CD14-positive monocyte (primary cell): ENCODE measurements around the gene TRUB2. TPM values are rescaled to one million over a fixed set of nuclear protein-coding genes. Genes with fewer than 3 reads are reported as not detected.
A peak's percentile ranks its signal among the peaks of the same experiment; 100 is the strongest.

ENCODE experiments used
- DNase-seq, 3 donors: peaks; one replicate each; pipeline ENCODE4 v3.0.0-alpha.2; 2011 to 2022
- H2AFZ ChIP-seq: 2 replicates; pipeline ENCODE4 v1.6.0; 2012; ENCODE audit warnings: mild to moderate bottlenecking, low read depth, low read length, inconsistent platforms; ENCODE audit not compliant: insufficient read depth, poor library complexity, severe bottlenecking
- H3K27ac ChIP-seq, 2 donors: 1 replicate in 1 of 2; 2 replicates in 1 of 2; pipeline ENCODE4 v1.5.1; 2012 to 2013; ENCODE audit warnings: low read length in 2 of 2, control low read depth in 1 of 2, inconsistent platforms in 1 of 2, low read depth in 1 of 2, mild to moderate bottlenecking in 1 of 2
- H3K27me3 ChIP-seq, 2 donors: one replicate each; pipeline versions ENCODE4 v1.6.0 to v1.6.1; 2011 to 2013; ENCODE audit warnings: low read length in 2 of 2; ENCODE audit not compliant: control insufficient read depth in 2 of 2, insufficient read depth in 2 of 2
- H3K36me3 ChIP-seq, 2 donors: replicated peaks in 1 of 2; 1 replicate in 1 of 2; 2 replicates in 1 of 2; pipeline versions ENCODE4 v1.5.1 to v1.6.1; 2012 to 2013; ENCODE audit warnings: low read length in 2 of 2, control low read depth in 1 of 2, inconsistent platforms in 1 of 2, mild to moderate bottlenecking in 1 of 2; ENCODE audit not compliant: insufficient read depth in 2 of 2, control insufficient read depth in 1 of 2
- H3K4me1 ChIP-seq, 2 donors: 1 replicate in 1 of 2; 2 replicates in 1 of 2; pipeline versions ENCODE4 v1.5.1 to v1.6.1; 2012 to 2013; ENCODE audit warnings: low read length in 2 of 2, control low read depth in 1 of 2, inconsistent platforms in 1 of 2, mild to moderate bottlenecking in 1 of 2, moderate library complexity in 1 of 2; ENCODE audit not compliant: insufficient read depth in 2 of 2, control insufficient read depth in 1 of 2
- H3K4me2 ChIP-seq: replicated peaks from 2 replicates; pipeline ENCODE3; 2012; ENCODE audit warnings: low read length, moderate library complexity, mild to moderate bottlenecking; ENCODE audit not compliant: poor library complexity, severe bottlenecking; ENCODE audit errors: extremely low read depth
- H3K4me3 ChIP-seq, 3 experiments: fragments of 200-600 bp in 1 of 3; sonication (generic) in 1 of 3; replicated peaks in 1 of 3; 1 replicate in 2 of 3; 2 replicates in 1 of 3; pipeline ENCODE4 v1.5.1; 2011 to 2013; ENCODE audit warnings: low read length in 3 of 3, mild to moderate bottlenecking in 3 of 3, control low read depth in 2 of 3, low read depth in 2 of 3, inconsistent platforms in 1 of 3, moderate library complexity in 1 of 3
- H3K79me2 ChIP-seq: 2 replicates; pipeline ENCODE4 v1.6.0; 2012; ENCODE audit warnings: mild to moderate bottlenecking, control low read depth, inconsistent platforms, low read length, moderate library complexity; ENCODE audit not compliant: insufficient read depth
- H3K9ac ChIP-seq: 2 replicates; pipeline ENCODE4 v1.6.0; 2017; ENCODE audit warnings: low read length, mild to moderate bottlenecking; ENCODE audit not compliant: insufficient read depth, poor library complexity, severe bottlenecking
- H3K9me3 ChIP-seq, 2 donors: replicated peaks in 1 of 2; 1 replicate in 1 of 2; 2 replicates in 1 of 2; pipeline versions ENCODE4 v1.5.1 to v1.6.1; 2012 to 2013; ENCODE audit warnings: low read length in 2 of 2, control low read depth in 1 of 2; ENCODE audit not compliant: control insufficient read depth in 1 of 2, insufficient read depth in 1 of 2
- H4K20me1 ChIP-seq: 2 replicates; pipeline ENCODE4 v1.6.0; 2012; ENCODE audit warnings: mild to moderate bottlenecking, low read length, control low read depth, moderate library complexity; ENCODE audit not compliant: insufficient read depth
- H3K27ac Mint-ChIP-seq, 7 donors: one replicate each; pipeline ENCODE4 v1.8.0; 2020; ENCODE audit warnings: mild to moderate bottlenecking in 7 of 7, mixed read lengths in 7 of 7, moderate library complexity in 6 of 7, inconsistent platforms in 2 of 7
- H3K27me3 Mint-ChIP-seq, 3 donors: one replicate each; pipeline ENCODE4 v1.8.0; 2021 to 2022; ENCODE audit warnings: low read depth in 3 of 3, mild to moderate bottlenecking in 3 of 3, mixed read lengths in 3 of 3, moderate library complexity in 3 of 3, inconsistent platforms in 1 of 3
- H3K36me3 Mint-ChIP-seq, 2 donors: one replicate each; pipeline ENCODE4 v1.8.0; 2020; ENCODE audit warnings: mixed read lengths in 2 of 2, inconsistent platforms in 1 of 2, mild to moderate bottlenecking in 1 of 2
- H3K4me1 Mint-ChIP-seq: one replicate; pipeline ENCODE4 v1.8.0; 2020; ENCODE audit warnings: mild to moderate bottlenecking, mixed read lengths
- H3K4me3 Mint-ChIP-seq, 2 donors: one replicate each; pipeline ENCODE4 v1.8.0; 2020; ENCODE audit warnings: mild to moderate bottlenecking in 2 of 2, mixed read lengths in 2 of 2, moderate library complexity in 1 of 2
- H3K9me3 Mint-ChIP-seq, 7 donors: one replicate each; pipeline ENCODE4 v1.8.0; 2020 to 2022; ENCODE audit warnings: mixed read lengths in 7 of 7, mild to moderate bottlenecking in 6 of 7, moderate library complexity in 6 of 7, inconsistent platforms in 2 of 7
- CTCF ChIP-seq: fragments of 200-600 bp; IDR thresholded peaks from one replicate; pipeline ENCODE4 v1.8.0; 2022; ENCODE audit warnings: antibody characterized with exemption, mild to moderate bottlenecking
- WGBS: methylation state at CpG from one replicate; pipeline ENCODE4 v1.1.5; 2013; ENCODE audit warnings: missing lambda C conversion rate; ENCODE audit not compliant: insufficient coverage; 5-methylcytosine and 5-hydroxymethylcytosine counted together
- intact Hi-C, 2 donors: fragments of 100-400 bp; cut with micrococcal nuclease; formaldehyde crosslinking; loops; one replicate each; pipeline versions ENCODE4 v1.15.0 to v1.15.1; 2023
- polyA plus RNA-seq, 3 donors: library from polyadenylated mRNA; depleted of rRNA in 1 of 3; unstranded in 2 of 3; stranded (reverse) in 1 of 3; fragments of 300-500 nt in 2 of 3; fragments of >200 nt in 1 of 3; fragmentation: Illumina TruSeq in 2 of 3; gene quantifications; 1 replicate in 2 of 3; 2 replicates in 1 of 3; pipeline ENCODE4 v1.2.3, GENCODE V29; 2012 to 2021

Gene TRUB2
- polyA plus RNA-seq, 3 donors: 5.9 to 17.0 (median 13.5) TPM

GRCh38 chr9:128360826-128361225, 38.6 kb upstream of the TRUB2 start:
- Histone ChIP-seq H3K4me2 (no peak overlapping the region), H3K27ac (no peak overlapping the region), H3K79me2 (no peaks in the 10 kb centered on the region), H4K20me1 (no peaks in the 10 kb centered on the region), H3K36me3 (peaks cover 0 to 13% of the 10 kb centered on the region in 2 donors), H3K9ac (no peak overlapping the region), H3K9me3 (no peaks in the 10 kb centered on the region), H2AFZ (no peak overlapping the region), H3K4me1 (peaks cover 21 to 25% of the 10 kb centered on the region in 2 donors), H3K4me3 (no peak overlapping the region), H3K27me3 (no peaks in the 10 kb centered on the region)
- 83% methylated on average over 1 of the region's 2 CpGs for WGBS
- peaks cover 21% of the 10 kb centered on the region for H3K4me1 Mint-ChIP-seq
- H3K4me3 Mint-ChIP-seq: no peak overlapping the region
- DNase-seq: no peak
- peaks cover 6 to 8% of the 10 kb centered on the region in 2 donors for H3K36me3 Mint-ChIP-seq
- H3K27ac Mint-ChIP-seq: peak overlapping the region in 2 of 7 donors; percentile 15 to 30
- H3K27me3 Mint-ChIP-seq: peaks cover 0 to 8% (median 5%) of the 10 kb centered on the region in 3 donors
- no peak for TF ChIP-seq CTCF
- H3K9me3 Mint-ChIP-seq: no peaks in the 10 kb centered on the region
- intact Hi-C loops: loop anchor here in 1 of 2 donors (5.0 kb wide), 1 partner anchor 56 kb away; no protein-coding TSS in a partner anchor

- Histone ChIP-seq H3K79me2 (no peaks in the 10 kb centered on the region), H2AFZ (no peak overlapping the region), H3K4me1 (peaks cover 10 to 11% of the 10 kb centered on the region in 2 donors), H3K27ac (no peak overlapping the region), H3K36me3 (peaks cover 8 to 30% of the 10 kb centered on the region in 2 donors), H3K27me3 (no peaks in the 10 kb centered on the region), H3K9me3 (no peaks in the 10 kb centered on the region), H3K4me3 (no peak overlapping the region), H3K4me2 (no peak overlapping the region), H3K9ac (no peak overlapping the region), H4K20me1 (no peaks in the 10 kb centered on the region)
- no peak for DNase-seq
- 100% methylated on average over 3 of the region's 4 CpGs for WGBS
- no peak for TF ChIP-seq CTCF
- Mint-ChIP-seq H3K27me3 (peaks cover 0 to 5% (median 0%) of the 10 kb centered on the region in 3 donors), H3K36me3 (peaks cover 16 to 27% of the 10 kb centered on the region in 2 donors), H3K4me1 (peaks cover 9% of the 10 kb centered on the region), H3K4me3 (no peak overlapping the region), H3K27ac (peak overlapping the region in 1 of 7 donors; percentile 63), H3K9me3 (no peaks in the 10 kb centered on the region)
- intact Hi-C loops: no loop called here
Observed at GRCh38 chr9:128358861-128359260, 36.6 kb upstream of the TRUB2 start.
